ENCODE measurements around the gene CD93.

DNA sequence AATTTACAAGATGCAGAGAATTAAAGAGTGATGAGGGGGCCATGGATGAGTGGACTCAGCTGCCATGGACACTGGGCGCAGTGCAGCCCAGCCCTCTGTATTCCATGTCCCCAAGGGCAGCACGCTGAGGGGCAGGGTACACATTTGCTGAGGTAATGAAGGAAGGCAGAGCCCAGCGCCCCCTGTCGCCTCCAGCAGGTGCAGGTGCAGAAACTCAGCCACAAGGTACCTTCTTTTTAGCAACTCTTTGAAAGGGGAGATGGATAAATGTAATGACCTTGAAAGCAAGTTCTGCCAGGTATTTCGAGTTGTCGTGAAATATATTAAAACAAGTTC, 7.1 kb downstream of the CD93 start:
- TF ChIP-seq TAF1 (IDR thresholded peaks at IDR 0.05; ENCODE audit: low read depth) (no peak), ZBTB7A (IDR thresholded peaks at IDR 0.05; ENCODE audit: low read depth) (no peak), CEBPB (IDR thresholded peaks at IDR 0.05) (no peak), TCF12 (IDR thresholded peaks at IDR 0.05; ENCODE audit: low read depth) (no peak)
- TF ChIP-seq, protein P1, sequence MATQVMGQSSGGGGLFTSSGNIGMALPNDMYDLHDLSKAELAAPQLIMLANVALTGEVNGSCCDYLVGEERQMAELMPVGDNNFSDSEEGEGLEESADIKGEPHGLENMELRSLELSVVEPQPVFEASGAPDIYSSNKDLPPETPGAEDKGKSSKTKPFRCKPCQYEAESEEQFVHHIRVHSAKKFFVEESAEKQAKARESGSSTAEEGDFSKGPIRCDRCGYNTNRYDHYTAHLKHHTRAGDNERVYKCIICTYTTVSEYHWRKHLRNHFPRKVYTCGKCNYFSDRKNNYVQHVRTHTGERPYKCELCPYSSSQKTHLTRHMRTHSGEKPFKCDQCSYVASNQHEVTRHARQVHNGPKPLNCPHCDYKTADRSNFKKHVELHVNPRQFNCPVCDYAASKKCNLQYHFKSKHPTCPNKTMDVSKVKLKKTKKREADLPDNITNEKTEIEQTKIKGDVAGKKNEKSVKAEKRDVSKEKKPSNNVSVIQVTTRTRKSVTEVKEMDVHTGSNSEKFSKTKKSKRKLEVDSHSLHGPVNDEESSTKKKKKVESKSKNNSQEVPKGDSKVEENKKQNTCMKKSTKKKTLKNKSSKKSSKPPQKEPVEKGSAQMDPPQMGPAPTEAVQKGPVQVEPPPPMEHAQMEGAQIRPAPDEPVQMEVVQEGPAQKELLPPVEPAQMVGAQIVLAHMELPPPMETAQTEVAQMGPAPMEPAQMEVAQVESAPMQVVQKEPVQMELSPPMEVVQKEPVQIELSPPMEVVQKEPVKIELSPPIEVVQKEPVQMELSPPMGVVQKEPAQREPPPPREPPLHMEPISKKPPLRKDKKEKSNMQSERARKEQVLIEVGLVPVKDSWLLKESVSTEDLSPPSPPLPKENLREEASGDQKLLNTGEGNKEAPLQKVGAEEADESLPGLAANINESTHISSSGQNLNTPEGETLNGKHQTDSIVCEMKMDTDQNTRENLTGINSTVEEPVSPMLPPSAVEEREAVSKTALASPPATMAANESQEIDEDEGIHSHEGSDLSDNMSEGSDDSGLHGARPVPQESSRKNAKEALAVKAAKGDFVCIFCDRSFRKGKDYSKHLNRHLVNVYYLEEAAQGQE (IDR thresholded peaks at IDR 0.05; ENCODE audit: low read depth) = no peak
- TF ChIP-seq, protein P2, sequence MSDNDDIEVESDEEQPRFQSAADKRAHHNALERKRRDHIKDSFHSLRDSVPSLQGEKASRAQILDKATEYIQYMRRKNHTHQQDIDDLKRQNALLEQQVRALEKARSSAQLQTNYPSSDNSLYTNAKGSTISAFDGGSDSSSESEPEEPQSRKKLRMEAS (IDR thresholded peaks at IDR 0.05) = no peak
